Spleen (tissue), 7 donors: ENCODE measurements around the gene TOP3B.

Experiments
- POLR2A ChIP-seq, 3 donors: fragments of 450-650 bp; IDR thresholded peaks; one replicate each; pipeline ENCODE4 v1.5.1; 2017; ENCODE audit warnings: antibody characterized with exemption in 3 of 3, mild to moderate bottlenecking in 1 of 3
- TF ChIP-seq, protein P1 (sequence below), 11 experiments: fragments of 200-600 bp in 7 of 11; fragments of 450-650 bp in 4 of 11; sonication (generic) in 4 of 11; IDR thresholded peaks in 8 of 11; conservative IDR thresholded peaks in 3 of 11; 1 replicate in 7 of 11; 2 replicates in 4 of 11; pipeline versions ENCODE4 v1.4.0 to v1.8.0; 2016 to 2021; ENCODE audit warnings: antibody characterized with exemption in 11 of 11, inconsistent platforms in 4 of 11, mild to moderate bottlenecking in 1 of 11
- donor health status: DM: no; HTN: no; CAD: no; lungs with moderate emphysema.
- donor health status: DM: no; HTN: no; CAD: no.
- donor health status: DM: no; HTN: no; CAD: no.

- TF ChIP-seq, protein P1, sequence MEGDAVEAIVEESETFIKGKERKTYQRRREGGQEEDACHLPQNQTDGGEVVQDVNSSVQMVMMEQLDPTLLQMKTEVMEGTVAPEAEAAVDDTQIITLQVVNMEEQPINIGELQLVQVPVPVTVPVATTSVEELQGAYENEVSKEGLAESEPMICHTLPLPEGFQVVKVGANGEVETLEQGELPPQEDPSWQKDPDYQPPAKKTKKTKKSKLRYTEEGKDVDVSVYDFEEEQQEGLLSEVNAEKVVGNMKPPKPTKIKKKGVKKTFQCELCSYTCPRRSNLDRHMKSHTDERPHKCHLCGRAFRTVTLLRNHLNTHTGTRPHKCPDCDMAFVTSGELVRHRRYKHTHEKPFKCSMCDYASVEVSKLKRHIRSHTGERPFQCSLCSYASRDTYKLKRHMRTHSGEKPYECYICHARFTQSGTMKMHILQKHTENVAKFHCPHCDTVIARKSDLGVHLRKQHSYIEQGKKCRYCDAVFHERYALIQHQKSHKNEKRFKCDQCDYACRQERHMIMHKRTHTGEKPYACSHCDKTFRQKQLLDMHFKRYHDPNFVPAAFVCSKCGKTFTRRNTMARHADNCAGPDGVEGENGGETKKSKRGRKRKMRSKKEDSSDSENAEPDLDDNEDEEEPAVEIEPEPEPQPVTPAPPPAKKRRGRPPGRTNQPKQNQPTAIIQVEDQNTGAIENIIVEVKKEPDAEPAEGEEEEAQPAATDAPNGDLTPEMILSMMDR (IDR thresholded peaks at IDR 0.05 in 8 of 11, conservative IDR thresholded peaks at IDR 0.05 in 3 of 11) = no peak
- no peak for TF ChIP-seq POLR2A (IDR thresholded peaks at IDR 0.05)
These were observed 37.3 kb upstream of the TOP3B start for GRCh38 chr22:22019659-22020424.
